HG02884 (cell line): Measurements from ENCODE around the gene HPS4.
A peak's percentile ranks its signal among the peaks of the same experiment; 100 is the strongest.
"Not testable (repeated sequence)": the region's sequence is repeated elsewhere in the genome, so short reads cannot be mapped to it uniquely, and the experiment has no call there.

Experiments
- ATAC-seq: cut with Tn5 transposase; IDR thresholded peaks from one replicate; pipeline ENCODE4 v1.9.1; 2021; ENCODE audit warnings: mild to moderate bottlenecking, moderate library complexity; ENCODE audit not compliant: unreplicated experiment

Gene HPS4

DNA sequence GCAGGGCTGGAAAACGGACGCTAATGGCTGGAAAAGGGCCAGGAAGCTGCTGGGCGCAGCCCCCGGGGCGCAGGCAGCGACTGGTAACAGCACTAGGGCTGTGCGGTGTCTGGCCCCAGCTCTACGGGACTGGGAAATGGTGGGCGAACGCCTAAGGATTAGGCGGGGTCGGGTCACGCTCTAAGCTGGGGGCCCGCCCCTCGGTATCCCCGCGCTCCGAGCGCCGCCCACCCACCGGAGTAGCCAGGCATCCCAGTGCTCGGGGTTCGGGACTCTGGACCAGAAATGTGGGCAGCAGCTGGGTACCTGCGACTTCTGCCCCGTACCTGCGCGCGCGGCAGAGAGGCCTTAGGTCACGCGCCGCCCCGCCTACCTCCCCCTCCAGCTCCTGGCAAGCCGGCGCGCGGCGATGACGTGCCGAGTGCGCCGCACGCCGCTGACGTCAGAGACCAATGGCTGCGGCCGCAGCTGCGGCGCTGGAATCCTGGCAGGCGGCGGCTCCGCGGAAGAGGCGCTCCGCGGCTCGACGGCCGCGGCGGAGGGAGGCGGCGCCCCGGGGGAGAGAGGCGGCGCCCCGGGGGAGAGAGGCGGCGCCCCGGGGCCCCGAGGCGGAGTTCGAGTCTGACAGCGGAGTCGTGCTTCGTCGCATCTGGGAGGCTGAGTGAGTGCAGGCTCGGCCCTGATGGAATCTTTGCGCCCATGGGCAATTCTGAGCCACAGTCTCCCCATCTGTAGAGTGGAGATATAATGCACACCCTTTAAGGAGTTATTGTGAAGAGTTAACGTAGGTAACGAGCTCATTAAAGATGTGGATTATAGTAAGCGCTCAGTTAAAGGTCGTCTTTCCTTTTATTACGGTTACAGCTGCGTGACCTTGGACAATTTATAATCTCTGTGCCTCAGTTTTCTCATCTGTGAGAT lies at the start of gene HPS4, which contains the start of gene SRRD:
Gene HPS4 (minus strand): TSS at position 345 of the 921 bp plus-strand sequence. CDS start 2,021 bp downstream, outside the sequence.
Gene SRRD (plus strand): TSS at position 439 of the 921 bp plus-strand sequence. CDS start 14 bp downstream, at position 453.
- ATAC-seq: peak; percentile 64

DNA sequence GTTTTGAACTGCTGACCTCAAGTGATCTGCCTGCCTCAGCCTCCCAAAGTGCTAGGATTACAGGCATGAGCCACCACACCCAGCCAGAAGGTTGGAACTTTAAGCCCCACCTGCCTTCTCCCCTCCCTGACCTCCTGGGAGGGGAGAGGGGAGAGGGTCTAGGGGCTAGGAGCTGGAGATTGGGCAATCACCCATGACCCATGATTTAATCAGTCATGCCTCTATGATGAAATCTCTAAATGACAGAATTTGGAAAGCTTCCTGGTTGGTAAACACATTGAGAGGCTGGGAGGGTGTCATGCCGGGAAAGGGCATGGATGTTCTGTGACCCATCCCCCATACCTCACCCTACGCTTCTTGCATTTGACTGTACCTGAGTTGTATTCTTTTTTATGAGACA lies 45.8 kb upstream of the HPS4 start:
- ATAC-seq: no peak

DNA sequence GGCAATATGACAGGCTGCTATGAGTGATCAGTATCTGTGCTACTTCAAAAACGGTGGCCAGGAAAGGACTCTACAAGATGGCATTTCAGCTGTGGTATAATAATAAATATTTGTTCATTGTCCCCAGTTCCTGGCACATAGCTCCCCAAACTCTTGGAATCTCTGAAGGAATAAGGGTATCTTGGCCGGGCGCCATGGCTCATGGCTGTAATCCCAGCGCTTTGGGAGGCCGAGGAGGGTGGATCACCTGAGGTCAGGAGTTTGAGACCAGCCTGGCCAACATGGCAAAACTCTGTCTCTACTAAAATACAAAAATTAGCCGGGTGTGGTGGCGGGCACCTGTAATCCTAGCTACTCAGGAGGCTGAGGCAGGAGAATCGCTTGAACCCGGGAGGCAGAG lies 44.9 kb upstream of the HPS4 start:
- ATAC-seq: not testable (repeated sequence)

DNA sequence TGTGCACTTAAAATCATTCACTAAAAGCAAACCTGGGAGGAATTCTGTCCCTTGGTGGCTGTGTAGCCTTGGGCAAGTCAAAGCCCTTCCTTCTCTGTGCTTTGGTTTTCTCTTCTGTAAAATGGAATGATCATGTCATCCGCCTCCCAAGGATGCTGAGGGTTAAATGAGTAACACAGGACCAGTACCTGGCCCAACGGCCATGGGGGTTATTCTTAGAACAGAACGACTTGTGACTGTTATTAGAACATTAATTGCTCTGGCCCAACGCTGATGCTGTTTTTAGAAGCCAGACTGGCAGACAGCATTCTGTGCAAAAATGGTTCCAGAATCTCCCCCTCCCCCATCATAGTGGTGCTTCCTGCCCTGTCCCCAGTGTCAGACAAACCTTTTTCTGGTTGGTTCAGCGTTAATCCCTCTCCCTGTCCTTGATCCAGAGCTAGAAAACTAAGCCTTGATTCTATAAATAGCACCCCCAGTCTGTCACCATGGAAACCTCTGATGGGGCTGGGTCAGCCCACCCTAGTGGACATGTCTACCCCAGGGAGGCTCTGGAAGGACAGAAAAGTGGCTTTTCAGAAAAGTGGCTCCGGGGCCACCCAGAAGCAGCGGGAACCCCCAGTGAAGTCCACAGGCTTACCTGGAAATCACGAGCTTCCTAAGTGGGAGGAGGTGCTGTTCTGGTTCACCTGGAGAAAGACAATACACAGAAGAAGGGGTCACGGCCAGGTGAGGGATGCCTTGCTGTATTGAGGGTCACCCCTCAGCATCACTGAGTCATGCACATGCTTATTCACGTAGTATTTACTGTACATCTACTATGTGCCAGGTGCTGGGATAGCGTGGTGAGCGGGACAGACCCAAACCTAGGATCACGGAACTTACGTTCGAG lies 44.2 kb upstream of the HPS4 start:
- ATAC-seq: no peak

DNA sequence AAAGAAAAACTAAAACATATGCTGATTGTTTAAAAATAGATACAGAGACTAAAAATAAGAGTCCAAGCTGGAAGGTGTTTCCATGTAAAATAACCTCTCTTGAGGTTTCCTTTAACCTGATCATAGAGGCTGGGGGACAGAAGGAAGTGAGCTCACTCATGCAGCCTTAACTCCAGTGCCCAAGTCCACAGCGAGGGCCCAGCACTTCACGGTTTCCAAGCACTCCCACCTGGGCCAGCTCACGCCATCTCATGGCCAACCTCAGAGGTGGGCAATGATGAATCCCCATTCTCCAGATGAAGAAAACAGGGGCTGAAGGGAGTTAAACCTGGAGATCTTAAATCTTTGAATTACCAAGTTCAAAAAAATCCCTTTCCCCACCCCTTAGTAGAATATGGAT lies 43.6 kb upstream of the HPS4 start:
- ATAC-seq: no peak

DNA sequence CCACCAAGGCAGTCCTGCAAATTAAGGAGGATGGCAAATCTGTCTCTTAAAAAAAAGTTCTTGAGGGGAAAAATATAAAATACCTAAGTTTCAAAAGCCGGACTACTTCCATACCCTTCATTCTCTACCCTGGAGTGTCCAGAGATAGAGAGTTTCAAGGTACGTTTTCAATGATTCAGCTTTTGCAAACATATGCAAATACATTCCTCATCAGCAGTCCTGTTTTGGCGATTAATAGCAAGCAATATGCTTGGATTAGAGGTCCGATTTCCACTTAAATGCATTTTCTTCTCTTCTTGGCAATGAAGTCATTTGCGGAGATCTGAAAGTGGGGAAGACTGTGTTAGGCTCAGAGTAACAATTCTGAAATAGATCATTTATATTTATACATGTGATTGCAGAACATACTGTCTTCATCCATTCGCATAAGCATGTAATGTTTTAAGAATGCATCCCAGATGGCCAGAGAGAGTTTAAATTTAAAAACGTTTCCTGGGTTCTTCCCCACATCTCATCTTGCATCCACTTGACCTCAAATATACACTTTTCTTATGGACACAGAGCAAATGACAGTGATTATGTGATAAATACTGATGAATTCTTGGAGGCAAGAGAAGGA lies 42.5 kb upstream of the HPS4 start:
- ATAC-seq: no peak

DNA sequence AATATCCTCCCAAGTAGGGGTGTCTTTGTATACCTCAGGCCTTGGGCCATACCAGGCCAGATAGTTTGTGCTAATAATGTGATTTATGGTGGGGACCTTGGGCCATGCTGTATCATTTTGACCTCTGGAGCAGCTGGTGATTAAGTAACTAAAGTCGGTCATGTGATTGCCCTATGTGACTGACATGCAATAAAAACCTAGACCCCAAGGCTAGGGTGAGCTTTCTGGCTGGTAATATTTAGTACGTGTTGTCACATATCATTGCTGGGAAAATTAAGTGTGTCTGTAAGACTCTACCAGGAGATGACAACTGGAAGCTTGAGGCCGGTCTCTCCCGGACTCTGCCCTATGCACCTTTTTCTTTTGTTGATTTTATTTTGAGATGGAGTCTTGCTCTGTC lies 41.3 kb upstream of the HPS4 start:
- ATAC-seq: no peak

DNA sequence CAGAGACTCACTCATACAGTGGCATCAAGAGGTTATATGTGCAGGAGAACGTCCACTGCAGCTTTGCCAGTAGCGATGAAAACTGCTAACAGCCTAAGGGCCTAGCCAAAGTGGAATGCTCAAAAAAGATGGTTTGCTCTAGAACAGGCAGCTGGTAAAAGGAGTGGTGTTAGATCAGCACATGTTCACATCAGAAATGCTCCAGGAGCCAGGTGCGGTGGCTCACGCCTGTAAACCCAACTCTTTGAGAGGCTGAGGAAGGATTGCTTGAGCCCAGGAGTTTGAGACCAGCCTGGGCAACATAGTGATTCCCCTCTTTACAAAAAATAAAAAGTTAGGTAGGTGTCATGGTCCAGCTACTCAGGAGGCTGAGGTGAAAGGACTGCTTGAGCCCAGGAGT lies 39.0 kb upstream of the HPS4 start:
- ATAC-seq: no peak

DNA sequence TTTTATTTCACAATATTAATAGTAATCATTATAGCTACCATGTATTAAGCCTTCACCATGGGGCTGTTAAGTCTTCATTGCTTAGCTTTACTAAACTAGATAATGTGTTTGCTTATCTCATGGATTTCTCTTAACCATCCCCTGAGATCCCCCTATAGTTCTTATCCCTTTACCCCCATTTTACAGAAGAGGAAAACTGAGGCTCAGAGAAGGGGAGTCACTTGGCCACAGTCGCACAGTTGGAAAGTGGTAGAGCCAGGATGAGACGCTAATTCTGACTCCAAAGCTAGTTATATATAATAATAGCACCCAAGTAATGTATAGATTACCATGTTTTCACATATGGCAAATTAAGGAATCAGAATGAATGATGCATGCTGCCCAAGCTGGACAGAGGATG lies 38.4 kb upstream of the HPS4 start:
- ATAC-seq: no peak

DNA sequence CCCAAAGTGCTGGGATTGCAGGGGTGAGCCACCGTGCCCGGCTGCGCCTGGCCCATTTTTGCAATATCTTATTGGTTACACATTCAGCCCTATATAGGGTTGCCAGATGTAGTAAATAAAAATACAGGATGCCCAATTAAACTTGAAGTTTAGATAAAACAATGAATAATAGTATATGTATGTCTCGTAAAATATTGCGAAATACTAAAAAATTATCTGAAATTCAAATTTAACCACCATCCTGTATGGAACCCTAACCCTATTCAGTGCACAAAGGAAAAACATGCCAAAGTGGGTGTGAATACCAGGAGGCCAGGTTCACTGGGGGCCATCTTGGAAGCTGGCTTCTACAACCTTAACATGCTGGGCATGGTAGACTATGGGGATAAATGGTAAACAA lies 33.8 kb upstream of the HPS4 start:
- no peak for ATAC-seq

DNA sequence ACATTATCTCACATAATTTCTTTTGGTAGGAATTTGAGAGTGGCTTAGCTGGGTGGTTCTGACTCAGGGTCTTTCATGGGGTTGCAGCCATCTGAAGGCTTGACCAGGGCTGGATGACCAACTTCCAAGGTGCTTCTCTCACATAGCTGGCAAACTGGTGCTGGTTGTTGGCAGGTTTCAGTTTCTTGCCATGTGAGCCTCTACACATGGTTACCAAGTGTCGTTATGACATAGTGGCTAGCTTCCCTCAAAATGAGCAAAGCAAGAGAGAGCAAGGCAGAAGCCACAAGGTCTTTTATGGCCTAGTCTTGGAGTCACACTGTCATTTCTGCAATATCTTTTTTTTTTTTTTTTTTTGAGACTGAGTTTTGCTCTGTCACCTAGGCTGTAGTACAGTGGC lies 32.9 kb upstream of the HPS4 start:
- ATAC-seq: no peak

DNA sequence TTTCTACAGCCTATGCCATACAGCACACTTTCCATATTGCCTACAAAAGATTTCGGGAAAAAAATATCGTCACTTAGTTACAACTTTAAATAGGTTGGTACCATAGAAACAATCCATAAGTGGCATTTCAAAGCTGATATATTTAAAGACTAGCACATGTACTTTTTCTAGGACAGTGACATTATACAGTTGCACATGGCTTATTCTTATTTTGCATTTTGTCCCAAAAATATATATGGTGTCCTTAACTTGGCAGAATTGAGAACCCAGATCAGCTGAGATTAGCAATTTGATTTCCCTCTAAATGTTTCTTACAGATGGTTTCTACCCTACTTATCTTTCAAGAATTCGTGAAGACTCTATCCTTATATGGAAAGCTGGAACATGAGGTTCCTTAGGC lies 32.3 kb upstream of the HPS4 start:
- no peak for ATAC-seq

DNA sequence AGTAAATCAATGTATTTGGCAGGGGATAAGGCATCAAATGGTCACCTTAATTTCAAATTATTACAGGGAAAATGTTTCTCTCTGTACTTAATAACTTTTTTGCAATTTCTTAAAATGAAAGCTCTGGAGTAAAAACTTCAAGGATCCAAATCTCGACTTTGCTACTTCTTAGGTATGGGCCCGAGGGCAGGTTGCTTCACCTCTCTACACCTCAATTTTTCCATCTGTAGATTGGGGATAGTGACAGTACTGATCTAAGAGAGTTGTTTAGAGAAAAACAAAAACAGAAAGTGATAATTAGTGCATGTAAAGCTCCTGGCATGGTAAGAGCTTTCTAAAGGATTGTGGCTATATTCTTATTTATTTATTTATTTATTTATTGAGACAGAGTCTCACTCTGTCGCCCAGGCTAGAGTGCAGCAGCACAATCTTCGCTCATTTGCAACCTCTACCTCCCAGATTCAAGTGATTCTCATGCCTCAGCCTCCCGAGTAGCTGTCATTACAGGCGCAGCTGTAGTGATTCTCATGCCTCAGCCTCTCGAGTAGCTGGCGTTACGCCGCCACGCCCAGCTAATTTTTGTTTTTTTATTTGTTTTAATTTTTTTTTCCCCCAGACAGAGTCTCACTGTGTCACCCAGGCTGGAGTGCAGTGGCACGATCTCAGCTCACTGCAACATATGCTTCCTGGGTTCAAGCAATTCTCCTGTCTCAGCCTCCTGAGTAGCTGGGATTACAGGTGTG lies 31.0 kb upstream of the HPS4 start:
- ATAC-seq: no peak

DNA sequence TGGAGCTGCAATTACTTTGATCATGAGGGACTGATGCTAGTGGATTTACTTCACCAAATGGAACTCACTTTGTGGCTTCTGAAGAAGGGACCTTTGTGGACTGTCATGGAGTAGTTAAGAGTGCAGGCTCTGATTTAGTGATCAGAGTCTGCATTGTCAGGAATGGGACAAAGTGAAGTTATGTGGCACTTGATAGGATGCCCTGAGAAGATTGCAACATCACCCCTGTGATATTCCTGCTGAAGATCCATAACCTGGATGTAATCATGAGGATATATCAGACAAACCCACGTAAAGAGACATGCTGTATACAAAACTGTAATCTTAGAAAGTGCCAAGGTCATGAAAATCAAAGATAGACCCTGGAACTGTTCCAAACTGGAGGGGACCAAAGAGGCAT lies 30.3 kb upstream of the HPS4 start:
- no peak for ATAC-seq

DNA sequence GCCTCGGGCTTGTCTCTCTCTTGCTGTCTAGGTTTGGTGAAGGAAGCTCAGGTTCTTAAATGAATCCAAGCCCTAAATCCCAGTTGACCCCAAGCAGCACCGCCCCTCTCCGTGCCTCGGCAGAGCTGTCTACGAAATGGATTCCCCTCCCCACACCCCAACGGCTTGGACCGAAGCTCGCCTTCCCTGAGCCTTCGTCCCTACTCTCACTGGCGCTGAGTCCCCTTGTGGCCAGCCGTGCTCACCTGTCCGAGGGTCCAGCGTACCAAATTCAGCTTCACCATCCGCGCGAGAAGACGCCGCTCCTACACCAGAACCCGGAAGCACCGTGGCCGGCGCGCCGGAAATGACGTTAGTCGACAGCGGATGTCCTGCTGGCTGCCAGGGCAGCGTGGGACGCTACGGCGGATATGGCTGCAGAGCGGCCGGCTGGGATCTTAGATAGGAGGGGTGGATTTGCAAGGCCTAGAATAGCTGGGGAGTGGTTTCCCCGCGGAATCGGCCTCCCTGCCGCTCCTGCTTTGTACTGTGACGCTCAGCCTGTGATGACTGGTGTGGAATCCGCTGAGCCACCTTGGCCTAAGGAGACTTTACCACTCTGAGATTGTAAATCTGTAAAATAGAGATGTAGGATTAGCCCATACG lies 28.7 kb upstream of the HPS4 start, which contains the start of gene TFIP11:
Gene TFIP11 (minus strand): TSS at position 325 of the 645 bp plus-strand sequence. CDS start 2,201 bp downstream, outside the sequence.
- ATAC-seq: no peak

DNA sequence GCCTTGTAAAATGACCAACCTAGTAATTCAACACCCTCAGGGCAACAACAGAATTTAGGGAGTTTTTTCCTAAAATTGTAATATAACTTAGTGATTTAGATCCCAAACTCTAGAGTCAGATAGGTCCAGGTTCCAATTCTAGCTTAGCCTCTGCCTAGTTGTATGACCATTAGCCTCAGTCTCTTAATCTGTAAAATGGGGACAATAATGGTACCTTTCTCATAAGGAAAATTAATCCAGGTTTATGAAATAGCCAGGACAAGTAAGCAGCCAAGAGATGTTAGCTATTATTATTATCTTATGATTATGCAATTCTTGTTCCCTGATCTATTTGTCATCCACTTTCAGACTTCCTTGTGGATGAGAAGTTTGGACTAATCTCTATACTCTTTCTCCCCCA lies 24.6 kb upstream of the HPS4 start:
- no peak for ATAC-seq

DNA sequence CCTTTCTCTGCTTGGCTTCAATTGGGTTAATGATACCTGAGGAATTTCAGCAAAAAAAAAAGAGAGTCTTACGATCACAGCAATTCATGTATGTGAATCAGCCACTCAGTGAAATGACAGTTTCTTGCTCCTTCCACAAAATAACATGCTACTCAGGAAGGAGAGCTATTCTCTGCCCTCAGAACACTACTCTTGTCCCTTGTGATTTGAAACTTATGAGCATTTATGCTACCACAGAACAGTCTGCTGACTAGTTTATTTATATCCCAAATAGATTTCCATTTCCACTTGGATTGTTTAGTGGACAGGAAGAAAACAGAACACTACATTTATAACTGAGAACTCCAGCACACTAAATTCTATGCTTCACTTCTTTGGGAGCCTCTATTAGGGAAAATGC lies 20.2 kb upstream of the HPS4 start:
- no peak for ATAC-seq

DNA sequence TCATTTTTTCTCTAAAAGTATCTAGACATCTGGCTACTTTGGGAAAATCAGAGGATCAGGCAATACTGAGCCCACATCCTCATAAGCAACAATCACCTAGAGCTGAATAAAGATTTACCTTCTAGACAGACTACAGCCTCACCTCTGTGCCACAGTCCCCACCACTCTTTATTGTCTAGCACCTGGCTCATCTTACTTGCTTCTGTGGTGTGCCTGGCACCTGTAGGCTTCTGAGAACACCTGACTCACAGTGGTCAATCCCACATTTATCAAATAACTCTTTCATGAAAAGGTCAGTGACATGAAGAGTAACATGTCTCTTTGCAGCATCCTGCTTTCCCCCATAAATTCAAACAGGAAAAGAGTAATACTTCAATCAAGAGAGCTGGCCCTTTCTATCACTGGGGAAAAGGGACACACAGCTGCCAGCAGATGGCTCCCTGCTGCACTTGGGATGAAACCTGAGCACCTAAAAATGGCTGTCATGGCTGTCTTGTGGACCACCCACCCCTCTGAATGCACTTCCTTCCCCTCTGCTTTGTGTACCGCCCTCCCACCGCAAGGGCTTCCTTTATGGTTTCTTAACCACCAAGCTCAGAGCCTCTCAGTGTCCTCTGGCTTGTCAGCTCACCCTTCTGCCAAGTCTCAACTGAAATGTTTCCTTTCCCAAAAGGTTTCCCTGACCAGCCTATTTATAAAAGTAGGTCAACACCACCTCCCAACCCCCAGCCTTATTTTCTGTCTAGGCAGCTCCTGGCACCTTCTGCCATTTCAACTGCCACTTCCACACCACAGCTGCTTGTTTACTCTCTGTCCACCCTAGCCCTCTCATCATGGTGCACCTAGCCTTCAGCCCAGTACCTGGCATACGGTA lies 19.3 kb upstream of the HPS4 start:
- ATAC-seq: no peak

DNA sequence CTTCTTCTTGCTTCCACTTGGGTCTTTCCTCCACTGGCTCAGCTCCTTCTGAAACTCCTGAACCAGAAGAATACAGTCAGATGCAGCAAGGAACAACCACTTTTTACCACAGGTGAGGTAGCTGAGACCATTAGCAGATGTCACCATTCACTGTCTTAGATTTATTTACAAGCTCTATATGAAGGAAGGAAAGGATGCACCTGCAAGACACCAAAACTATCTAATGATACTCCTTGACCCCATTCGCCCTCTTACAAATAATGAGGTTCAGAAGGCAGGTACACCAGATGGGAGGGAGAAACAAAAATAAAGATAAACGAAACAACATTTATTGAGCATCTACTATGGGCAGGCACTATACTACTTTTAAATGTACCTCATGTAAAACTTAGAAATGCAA lies 18.4 kb upstream of the HPS4 start:
- no peak for ATAC-seq
